ENCODE results near the gene PTPRA. TPM values are rescaled to one million over a fixed set of nuclear protein-coding genes. Genes with fewer than 3 reads are reported as not detected.

Gene PTPRA
- total and polyA plus RNA-seq, 9 of the 15 experiments (the other 6 are each of a cell fraction or from before 2014, with no cell fraction given) = 3.4 to 80.5 (median 28.0) TPM

DNA sequence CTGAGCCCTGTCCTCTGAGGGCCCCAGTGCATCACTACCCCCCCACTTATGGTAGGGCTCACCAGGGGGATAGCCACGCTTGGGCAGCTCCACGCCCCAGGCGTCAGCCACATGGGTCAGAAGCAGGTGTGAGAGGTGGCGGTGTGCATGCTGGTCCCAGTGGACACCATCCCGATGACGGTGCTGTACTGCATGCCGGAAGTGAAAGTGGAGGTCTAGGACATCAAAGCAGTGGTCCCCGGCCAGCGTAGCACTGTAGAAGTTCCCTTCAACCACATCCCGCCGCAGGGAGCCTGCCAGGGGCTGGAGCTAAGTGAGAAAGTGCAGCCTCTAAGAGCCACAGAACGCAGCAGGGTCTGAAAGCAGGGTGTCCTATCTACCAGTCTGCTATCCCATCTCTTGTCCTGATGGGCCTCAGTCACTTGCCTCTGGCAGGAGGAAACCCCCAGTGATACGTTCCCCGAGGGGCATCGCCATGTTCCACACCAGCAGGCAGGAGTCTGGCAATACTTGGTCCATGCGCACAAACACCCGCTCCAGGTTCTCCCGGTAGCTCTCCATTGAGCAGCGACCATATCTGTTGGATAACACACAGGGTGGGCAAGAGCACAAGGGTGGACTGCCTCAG lies 35.0 kb upstream of the PTPRA start (continued):
- TF ChIP-seq ZNF3 (CRISPR knock-in tag; IDR thresholded peaks at IDR 0.05) = no peak
- TF ChIP-seq, protein P1, sequence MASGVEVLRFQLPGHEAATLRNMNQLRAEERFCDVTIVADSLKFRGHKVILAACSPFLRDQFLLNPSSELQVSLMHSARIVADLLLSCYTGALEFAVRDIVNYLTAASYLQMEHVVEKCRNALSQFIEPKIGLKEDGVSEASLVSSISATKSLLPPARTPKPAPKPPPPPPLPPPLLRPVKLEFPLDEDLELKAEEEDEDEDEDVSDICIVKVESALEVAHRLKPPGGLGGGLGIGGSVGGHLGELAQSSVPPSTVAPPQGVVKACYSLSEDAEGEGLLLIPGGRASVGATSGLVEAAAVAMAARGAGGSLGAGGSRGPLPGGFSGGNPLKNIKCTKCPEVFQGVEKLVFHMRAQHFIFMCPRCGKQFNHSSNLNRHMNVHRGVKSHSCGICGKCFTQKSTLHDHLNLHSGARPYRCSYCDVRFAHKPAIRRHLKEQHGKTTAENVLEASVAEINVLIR (CRISPR knock-in tag; IDR thresholded peaks at IDR 0.05) = no peak
- no peak for TF ChIP-seq CREM (IDR thresholded peaks at IDR 0.05; ENCODE audit: low read depth)
- TF ChIP-seq ZNF561 (CRISPR knock-in tag; conservative IDR thresholded peaks at IDR 0.05) = no peak
- TF ChIP-seq SMAD2 (IDR thresholded peaks at IDR 0.05; ENCODE audit: low read depth, low read length) = no peak
- TF ChIP-seq NR4A1 (CRISPR knock-in tag; IDR thresholded peaks at IDR 0.05) = no peak
- no peak for TF ChIP-seq NR4A1 (tag; IDR thresholded peaks at IDR 0.05)
- no peak for TF ChIP-seq U2AF1 (optimal IDR thresholded peaks at IDR 0.05; ENCODE audit: low read depth, low read length)

DNA sequence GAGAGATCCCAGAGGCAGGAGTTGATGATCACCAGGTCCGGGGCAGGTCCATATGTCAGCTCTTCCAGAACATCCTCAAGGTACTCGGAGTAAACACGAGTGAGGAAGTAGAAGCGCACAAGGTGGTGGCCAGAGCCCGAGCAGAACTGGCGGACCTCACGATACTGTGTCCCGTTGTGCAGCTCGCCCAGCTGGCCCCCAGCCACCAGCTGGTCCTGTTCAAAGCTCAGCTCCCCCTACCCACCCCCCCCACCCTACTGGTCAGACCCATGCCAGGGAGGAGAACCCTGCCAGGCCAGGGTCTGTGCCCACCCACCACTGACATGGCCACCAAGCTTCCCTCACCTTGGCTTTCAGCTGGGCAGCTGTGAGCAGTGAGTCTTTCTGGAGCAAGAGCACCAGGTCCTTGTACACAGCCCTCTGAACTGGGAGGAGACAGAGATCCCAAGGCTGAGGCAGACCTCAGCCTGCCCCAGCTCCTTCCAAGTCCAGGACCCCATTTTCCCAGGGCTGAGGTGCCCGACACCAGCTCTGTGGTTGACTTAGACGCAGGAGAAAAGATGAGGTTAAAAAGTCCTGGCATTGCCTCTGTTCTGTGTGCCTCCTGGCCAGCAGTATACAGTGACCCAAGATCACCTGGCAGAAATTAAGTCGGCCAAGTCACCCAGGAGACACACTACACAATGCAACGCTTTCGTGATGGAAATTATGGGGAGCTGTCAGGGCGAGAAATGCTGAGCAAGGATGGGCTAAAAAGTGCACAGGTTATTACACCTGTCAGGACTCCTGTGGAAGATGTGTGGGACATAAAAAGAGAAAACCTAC lies 34.2 kb upstream of the PTPRA start:
- no peaks in the 10 kb centered on the region for H3K36me3 ChIP-seq (ENCODE audit: control insufficient read depth, insufficient read depth, low read length)
- peaks cover 9 to 25% of the 10 kb centered on the region in 2 experiments; a peak in 4 of 5 replicates for H3K4me1 ChIP-seq (replicated peaks in 1 of 2; ENCODE audit: control insufficient read depth in 2 of 2, insufficient read depth in 2 of 2, low read length in 2 of 2)
- DNase-seq (ENCODE audit: extremely low read depth in 1 of 4, low spot score in 3 of 4) (peak in 1 of 4 experiments; percentile 0), ATAC-seq (no peak), FAIRE-seq (no peak)
- no peaks in the 10 kb centered on the region for H3K9me3 ChIP-seq (replicated peaks; ENCODE audit: control insufficient read depth, insufficient read depth, low read depth, low read length)
- no peak overlapping the region for H2AFZ ChIP-seq (ENCODE audit: low read depth, low read length)
- no peak overlapping the region for H3K4me3 ChIP-seq
- CTCF ChIA-PET (ENCODE audit: low intra/inter-chr PET ratio) = no interaction called here
- H3K9me1 ChIP-seq (ENCODE audit: control insufficient read depth, insufficient read depth, low read length) = no peaks in the 10 kb centered on the region
- in situ Hi-C loops (cut with MboI) (no loop called here), intact Hi-C loops (cut with micrococcal nuclease) (no loop called here)
- peaks cover 3% of the 10 kb centered on the region; the same call in 1 of the 3 replicates for H3K79me2 ChIP-seq (ENCODE audit: control insufficient read depth, insufficient read depth, low read length)
- H3K27ac ChIP-seq (ENCODE audit: extremely low read depth, low read depth, low read length) = no peak overlapping the region
- POLR2A ChIA-PET = interaction anchor here (1.1 kb wide), 1 partner anchor 131 kb away, joined by 3 read pairs; no protein-coding TSS in a partner anchor
- H3K27me3 ChIP-seq (ENCODE audit: control insufficient read depth in 2 of 2, insufficient read depth in 2 of 2, low read length in 2 of 2) = no peaks in the 10 kb centered on the region
- BruUV-seq (replicated peaks) = TSS peak; percentile 47
- 91% methylated on average over 7 of the region's 15 CpGs for WGBS (ENCODE audit: insufficient coverage, low coverage, missing lambda C conversion rate)
- H3K4me2 ChIP-seq (ENCODE audit: insufficient read depth, low read length) = no peak overlapping the region
- H3K9ac ChIP-seq (ENCODE audit: insufficient read depth in 1 of 2, low read depth in 2 of 2, low read length in 2 of 2) = no peak overlapping the region; a peak in 1 of 4 replicates
- H4K20me1 ChIP-seq (replicated peaks; ENCODE audit: control insufficient read depth, insufficient read depth, low read length) = no peaks in the 10 kb centered on the region
- TF ChIP-seq HOXB6 (CRISPR knock-in tag; IDR thresholded peaks at IDR 0.05; ENCODE audit: borderline replicate concordance) (no peak), ZNF764 (CRISPR knock-in tag; IDR thresholded peaks at IDR 0.05; ENCODE audit: low read depth) (no peak), ILF3 (IDR thresholded peaks at IDR 0.05; ENCODE audit: borderline replicate concordance) (no peak), ZNF76 (CRISPR knock-in tag; IDR thresholded peaks at IDR 0.05; ENCODE audit: borderline replicate concordance) (no peak), ZNF551 (CRISPR knock-in tag; IDR thresholded peaks at IDR 0.05) (no peak), EZH2 (IDR thresholded peaks at IDR 0.05; ENCODE audit: borderline replicate concordance, low read depth, low read length) (no peak), SIX5 (IDR thresholded peaks at IDR 0.05; ENCODE audit: borderline replicate concordance in 1 of 2, insufficient read depth in 1 of 2, low read depth in 1 of 2, low read length in 2 of 2) (no peak), CBX8 (IDR thresholded peaks at IDR 0.05; ENCODE audit: borderline replicate concordance, extremely low read depth, low read depth, low read length, poor library complexity, severe bottlenecking) (no peak)
- TF ChIP-seq, protein P2, sequence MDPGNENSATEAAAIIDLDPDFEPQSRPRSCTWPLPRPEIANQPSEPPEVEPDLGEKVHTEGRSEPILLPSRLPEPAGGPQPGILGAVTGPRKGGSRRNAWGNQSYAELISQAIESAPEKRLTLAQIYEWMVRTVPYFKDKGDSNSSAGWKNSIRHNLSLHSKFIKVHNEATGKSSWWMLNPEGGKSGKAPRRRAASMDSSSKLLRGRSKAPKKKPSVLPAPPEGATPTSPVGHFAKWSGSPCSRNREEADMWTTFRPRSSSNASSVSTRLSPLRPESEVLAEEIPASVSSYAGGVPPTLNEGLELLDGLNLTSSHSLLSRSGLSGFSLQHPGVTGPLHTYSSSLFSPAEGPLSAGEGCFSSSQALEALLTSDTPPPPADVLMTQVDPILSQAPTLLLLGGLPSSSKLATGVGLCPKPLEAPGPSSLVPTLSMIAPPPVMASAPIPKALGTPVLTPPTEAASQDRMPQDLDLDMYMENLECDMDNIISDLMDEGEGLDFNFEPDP (CRISPR knock-in tag; IDR thresholded peaks at IDR 0.05) = no peak

All from K562 (cell line).